Measurements from ENCODE around the gene FCGR3B.
"Not testable (repeated sequence)": the region's sequence is repeated elsewhere in the genome, so short reads cannot be mapped to it uniquely, and the experiment has no call there.

The FCGR3B gene

DNA sequence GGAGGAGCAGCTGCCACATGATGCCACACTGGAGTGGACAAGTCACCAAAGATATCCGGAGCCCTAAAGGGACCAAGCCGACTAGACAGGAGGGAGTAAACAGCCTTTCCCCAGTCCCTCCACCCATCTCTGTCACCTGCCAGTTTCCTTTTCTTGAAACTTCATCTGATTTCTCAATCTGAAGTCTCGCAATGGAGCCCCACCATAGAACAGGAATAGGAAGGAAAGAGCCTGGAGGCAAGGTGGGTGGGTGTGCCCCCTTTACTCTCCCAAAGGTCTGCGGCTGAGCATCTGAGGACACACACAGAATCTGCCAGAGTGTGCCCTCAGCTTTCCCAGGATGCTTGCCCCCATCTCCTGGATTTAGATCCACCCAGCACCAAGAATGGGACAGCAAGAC lies at the start of gene FCGR3B:
Gene FCGR3B (minus strand): TSS at position 101 of the 400 bp plus-strand sequence. CDS start 82 bp downstream, at position 19.
- DNase-seq (ENCODE audit: low read depth in 2 of 2, low spot score in 1 of 2): no peak

DNA sequence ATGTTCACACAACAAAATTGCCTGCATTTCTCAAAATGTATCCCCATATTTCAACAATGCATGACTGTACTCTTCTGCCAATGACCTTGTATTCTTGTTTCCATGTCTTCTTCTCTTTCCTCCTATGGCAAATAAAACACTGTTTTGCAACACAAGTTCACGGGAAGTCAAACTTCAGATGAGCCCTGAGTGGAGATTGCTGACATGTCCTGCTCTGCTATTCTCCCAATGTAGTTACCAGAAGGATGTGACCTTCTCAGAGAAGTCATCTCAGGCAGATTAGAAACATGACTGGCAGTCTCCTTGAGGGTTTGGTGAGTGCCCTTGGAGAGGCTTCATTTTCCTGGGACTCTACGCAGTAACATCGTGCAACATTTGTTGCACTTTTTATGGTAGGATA lies 47.5 kb upstream of the FCGR3B start:
- DNase-seq (ENCODE audit: low read depth in 2 of 2, low spot score in 1 of 2): no peak

DNA sequence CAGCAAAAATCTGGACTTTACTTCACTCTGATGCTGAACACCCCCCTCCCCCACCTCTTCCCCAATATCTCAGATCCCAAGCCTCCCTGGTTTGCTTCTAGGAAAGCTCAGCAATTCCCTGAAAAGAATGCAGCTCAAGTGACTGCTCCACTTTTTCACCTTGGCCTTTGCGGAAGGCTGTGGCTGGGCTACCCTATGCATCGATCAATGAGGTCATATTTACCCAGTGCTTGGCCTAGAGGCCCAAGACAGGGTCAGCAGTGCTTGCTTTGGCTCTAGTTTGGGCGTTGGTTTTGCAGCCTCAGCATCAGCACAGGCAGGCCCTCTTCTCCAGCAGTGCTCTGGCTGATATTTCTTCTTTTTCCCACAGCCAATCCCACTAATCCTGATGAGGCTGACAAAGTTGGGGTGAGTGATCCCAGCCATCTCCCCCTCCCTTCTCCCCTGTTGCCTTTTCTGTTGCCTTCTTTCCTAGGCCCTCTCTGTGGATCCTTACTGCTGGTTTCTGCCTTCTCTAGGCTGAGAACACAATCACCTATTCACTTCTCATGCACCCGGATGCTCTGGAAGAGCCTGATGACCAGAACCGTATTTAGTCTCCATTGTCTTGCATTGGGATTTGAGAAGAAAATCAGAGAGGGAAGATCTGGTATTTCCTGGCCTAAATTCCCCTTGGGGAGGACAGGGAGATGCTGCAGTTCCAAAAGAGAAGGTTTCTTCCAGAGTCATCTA lies 46.1 kb upstream of the FCGR3B start:
- DNase-seq (ENCODE audit: low read depth in 2 of 2, low spot score in 1 of 2): no peak

DNA sequence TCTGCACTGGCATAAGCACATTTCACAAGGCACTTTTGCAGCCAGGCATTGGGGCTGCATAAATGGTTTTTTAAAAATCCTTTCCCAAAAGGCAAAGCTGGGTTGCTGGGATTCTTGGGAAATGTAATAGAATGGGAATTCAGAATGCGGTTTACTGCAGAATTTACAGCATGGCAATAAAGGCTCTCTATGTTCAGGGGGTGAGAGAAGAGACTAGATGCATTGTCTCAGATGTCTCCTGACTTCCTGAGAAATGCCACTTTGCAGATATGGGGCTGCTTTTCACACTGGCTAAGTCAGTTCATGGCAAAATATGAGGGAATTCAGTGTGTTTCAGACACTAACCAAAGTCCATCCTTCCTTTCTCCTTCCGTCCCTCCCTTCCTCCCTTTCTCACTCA lies 45.5 kb upstream of the FCGR3B start:
- no peak for DNase-seq (ENCODE audit: low read depth in 2 of 2, low spot score in 1 of 2)

DNA sequence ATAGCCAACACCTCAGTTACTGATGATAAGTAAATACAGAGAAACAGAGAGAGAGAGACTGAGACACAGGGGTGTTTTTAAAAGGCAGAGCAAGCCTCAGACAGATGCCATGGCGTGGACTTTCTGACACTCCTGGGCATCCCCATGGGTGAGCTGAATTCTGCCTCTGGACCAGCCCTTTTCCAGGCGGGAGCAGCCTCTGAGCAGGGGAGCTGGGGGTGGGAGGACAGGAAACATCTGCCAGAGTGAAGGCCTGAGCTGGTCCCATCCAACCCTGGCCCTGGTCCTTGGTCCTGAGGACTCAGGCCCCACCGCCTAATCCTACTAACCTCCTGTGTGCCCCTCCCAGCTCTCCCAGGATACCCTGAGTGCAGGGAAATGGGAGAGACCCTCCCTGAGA lies 43.9 kb upstream of the FCGR3B start:
- DNase-seq (ENCODE audit: low read depth in 2 of 2, low spot score in 1 of 2): not testable (repeated sequence)

DNA sequence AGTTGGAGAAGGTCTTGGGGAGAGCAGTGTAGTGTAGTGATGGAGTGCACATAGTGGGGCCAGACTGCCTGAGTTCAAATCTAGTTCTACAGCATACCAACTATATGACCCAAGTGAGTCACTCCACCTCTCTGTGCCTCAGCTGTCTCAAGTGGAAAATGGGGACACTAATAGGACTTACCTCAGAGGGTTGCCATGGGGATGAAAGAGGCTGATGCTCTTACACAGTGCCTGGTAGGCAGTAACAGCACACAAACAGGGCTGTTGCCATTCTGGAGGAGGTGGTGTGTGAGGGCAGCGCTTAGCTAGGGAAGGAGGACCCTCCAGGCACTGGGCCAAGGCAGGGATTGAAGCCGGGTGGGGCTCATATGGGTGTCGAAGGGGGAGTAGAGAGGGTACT lies 43.5 kb upstream of the FCGR3B start:
- not testable (repeated sequence) for DNase-seq (ENCODE audit: low read depth in 2 of 2, low spot score in 1 of 2)

DNA sequence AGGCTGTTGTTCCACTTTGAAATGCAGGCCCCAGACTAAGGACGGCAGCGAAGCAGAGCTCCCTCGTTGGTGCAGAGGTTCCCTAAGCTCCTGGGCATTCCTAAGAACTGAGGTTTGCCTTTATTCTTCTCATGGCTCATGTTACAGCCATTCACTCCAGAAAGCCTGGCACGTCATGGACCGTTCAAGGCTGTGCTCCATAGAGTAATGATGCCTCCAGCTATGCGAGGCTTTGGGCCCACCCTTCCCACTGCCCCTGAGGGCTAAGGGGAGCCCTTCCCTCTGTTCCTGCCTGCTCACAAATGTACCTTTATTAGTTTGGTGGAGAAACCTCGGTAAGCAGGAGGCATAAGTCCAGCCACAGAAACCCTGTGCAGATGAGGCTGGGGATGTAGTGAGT lies 42.5 kb upstream of the FCGR3B start:
- DNase-seq (ENCODE audit: low read depth in 2 of 2, low spot score in 1 of 2): not testable (repeated sequence)

DNA sequence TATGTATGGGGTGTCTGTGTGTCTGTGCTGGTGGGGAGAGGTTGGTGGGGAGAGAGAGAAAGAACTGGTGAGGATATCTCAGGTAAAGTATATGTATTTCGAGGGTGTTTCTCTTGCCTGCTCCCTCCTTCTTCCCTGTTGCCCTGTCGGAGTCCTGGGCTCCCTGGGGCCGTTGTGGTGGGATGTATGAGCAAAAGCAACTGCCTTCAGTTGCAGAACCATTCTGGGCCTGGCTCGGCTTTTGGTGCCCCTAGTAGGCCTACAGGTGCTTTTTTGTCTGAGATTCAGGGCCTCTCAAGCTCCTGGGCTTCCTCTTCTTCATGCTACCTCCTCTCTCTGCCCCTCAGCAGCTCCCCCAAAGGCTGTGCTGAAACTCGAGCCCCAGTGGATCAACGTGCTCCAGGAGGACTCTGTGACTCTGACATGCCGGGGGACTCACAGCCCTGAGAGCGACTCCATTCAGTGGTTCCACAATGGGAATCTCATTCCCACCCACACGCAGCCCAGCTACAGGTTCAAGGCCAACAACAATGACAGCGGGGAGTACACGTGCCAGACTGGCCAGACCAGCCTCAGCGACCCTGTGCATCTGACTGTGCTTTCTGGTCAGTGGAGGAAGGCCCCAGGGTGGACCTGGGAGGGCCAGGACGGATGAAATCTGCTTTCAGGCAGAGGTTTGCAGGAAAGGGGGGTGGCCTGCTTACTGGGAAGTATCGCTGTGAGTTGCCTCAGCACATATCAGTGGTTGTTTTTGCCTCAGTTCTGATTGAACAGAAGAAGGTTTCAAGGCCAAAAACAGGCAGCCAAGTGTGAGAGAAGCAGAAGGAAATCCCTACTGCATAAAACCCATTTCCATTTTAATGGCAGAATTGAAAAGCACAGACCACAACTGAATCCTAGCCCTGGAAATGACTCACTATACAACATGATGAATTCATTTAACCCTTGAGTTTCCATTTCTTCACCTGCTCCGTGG lies 40.4 kb upstream of the FCGR3B start:
- DNase-seq (ENCODE audit: low read depth in 2 of 2, low spot score in 1 of 2): not testable (repeated sequence)

DNA sequence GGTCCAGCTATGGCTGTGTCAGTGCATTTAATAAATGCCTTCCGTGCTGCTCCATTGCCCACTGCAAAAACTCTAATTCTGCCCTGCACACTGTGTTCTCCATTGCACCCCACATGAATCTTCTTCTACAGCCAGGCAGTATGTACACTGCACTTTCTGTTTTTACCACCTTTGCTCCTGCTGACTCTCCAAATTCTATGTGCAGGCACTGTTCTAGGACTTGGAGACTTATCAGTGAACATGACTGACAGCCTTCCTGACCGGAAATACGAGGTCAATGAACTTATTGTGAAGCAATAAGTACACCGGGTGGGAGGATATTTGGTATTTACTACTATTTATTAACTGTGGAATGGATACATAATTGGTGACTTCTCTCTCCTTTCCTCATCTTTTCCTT lies 33.7 kb upstream of the FCGR3B start:
- not testable (repeated sequence) for DNase-seq (ENCODE audit: low read depth in 2 of 2, low spot score in 1 of 2)

DNA sequence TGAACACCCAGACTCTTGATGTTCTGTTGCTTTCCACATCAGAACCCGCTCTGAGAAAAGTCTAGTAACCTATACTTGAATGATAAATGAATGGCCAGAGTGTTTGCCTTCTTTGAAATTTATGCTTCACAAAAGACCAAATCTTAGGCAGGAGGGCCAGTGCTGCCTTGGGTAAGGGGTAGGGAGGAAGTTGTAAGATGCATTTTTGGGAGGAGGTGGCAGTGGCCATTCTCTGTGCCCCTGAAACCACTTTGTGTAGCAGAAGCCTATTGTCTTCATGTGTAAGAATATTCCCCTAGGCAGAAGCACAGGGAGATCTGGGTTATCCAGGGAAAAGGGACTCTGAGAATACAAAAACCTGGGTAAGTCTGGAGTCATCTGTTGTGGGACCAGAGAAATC lies 32.6 kb upstream of the FCGR3B start:
- not testable (repeated sequence) for DNase-seq (ENCODE audit: low read depth in 2 of 2, low spot score in 1 of 2)

DNA sequence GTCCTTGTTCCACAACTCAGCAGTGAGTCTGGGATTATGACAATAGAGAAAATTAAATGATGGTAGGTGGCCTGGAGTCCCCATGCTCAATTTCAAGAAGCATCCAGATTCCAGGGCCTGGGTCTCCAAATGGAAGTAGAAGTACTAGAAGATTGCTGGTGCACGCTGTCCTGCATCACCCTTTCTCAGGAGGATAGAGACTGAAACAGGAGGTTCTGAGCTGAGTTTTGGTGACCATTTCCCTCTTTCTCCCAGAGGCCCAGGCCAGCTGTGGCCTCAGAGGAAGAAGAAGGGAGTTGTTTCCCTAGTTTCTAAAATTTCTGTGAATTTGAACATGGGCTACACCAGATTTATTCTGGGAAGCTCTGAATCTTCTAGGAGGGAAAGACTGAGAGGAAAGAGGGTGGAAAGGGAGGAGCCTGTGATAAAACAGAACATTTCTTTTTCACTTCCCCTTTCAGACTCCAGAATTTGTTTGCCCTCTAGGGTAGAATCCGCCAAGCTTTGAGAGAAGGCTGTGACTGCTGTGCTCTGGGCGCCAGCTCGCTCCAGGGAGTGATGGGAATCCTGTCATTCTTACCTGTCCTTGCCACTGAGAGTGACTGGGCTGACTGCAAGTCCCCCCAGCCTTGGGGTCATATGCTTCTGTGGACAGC lies 31.8 kb upstream of the FCGR3B start, which contains the start of gene FCGR2B:
Gene FCGR2B (plus strand): TSS at position 460 of the 656 bp plus-strand sequence. CDS start 99 bp downstream, at position 559.
- DNase-seq (ENCODE audit: low read depth in 2 of 2, low spot score in 1 of 2): not testable (repeated sequence)

DNA sequence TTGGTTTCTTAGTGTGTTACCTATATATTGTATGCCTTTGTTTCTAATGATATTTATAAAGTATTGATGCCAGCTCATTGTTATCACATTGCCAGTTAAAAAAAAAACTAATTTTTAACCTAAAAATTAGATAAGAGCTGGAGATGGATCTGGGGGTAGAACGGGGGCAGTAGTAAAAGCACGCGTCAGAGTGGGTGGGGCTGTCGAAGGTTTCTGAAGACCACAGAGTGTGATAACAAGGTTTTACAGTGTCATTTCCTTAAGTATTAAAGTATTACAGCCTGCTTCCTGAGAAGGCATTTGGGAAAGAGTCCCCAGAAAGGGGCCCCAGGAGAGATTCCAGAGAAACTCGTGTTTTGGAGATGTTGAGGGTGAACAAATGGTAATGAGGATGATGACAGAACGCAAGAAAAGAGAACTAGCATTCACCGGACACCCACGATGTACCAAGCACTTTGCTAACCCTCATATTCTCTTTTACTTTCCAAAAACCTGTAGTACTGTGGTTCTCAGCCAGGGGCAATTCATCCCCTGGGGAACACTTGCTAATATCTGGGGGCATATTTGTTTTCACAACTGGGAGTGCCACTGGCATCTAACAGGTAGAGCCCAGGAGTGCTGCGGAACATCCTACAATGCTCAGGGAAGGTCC lies 30.8 kb upstream of the FCGR3B start:
- DNase-seq (ENCODE audit: low read depth in 2 of 2, low spot score in 1 of 2): not testable (repeated sequence)

DNA sequence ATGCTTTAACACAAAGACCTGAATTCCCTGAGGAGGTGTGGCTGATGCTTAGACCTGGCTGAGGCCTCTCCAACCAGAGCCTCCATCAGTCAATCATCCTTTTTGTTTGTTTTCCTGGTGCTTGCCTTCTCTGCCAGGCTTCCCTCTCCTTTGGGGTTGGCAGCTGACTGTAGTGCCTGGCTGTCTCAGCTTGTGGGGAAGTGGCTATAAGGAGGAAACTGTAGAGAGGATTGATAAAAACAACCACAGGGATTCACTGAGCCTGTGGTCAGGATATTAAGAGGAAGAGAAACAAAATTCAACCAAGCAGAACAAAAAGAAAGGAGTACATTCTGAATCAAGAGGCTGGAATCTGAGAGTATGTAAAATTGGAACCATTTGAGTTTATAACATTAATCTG lies 27.5 kb upstream of the FCGR3B start:
- not testable (repeated sequence) for DNase-seq (ENCODE audit: low read depth in 2 of 2, low spot score in 1 of 2)

DNA sequence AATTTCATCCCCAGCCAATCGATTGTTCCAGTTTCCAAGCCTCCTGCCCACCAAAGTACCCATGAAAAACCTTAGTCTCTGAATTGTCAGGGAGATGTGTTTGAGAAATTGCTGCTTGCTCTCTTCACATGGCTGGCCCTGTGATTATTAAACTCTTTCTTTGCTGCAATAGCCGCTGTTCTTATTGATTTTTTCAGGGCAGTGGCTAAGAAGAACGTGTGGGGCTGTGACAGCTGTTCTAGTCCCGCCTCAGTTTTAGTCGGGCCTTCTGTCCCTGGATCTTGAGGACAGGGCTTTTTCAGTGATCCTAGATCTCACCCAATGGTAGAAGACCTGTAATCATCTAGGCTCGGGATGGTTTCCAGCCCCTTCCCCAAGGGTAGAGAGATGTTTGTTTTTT lies 23.0 kb upstream of the FCGR3B start:
- DNase-seq (ENCODE audit: low read depth in 2 of 2, low spot score in 1 of 2): not testable (repeated sequence)

DNA sequence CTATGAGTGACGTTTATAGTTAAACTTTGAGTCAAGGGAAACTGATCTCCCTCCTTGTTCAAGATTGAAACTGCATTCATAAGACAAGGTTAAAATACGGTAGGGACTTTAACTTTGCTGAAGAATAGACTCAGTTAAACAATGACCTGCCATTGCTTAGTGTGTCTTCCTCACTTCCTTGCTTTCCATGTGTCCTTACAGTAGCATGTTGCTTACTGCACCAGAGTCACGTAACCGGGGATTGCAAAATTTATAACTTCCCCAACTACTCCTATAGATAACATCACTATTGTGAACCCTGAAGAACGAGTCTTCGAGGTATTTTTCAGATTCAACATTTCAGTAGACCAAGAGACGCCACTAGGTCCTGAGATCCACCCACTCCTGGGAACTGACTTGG lies 22.6 kb upstream of the FCGR3B start:
- DNase-seq (ENCODE audit: low read depth in 2 of 2, low spot score in 1 of 2): not testable (repeated sequence)

DNA sequence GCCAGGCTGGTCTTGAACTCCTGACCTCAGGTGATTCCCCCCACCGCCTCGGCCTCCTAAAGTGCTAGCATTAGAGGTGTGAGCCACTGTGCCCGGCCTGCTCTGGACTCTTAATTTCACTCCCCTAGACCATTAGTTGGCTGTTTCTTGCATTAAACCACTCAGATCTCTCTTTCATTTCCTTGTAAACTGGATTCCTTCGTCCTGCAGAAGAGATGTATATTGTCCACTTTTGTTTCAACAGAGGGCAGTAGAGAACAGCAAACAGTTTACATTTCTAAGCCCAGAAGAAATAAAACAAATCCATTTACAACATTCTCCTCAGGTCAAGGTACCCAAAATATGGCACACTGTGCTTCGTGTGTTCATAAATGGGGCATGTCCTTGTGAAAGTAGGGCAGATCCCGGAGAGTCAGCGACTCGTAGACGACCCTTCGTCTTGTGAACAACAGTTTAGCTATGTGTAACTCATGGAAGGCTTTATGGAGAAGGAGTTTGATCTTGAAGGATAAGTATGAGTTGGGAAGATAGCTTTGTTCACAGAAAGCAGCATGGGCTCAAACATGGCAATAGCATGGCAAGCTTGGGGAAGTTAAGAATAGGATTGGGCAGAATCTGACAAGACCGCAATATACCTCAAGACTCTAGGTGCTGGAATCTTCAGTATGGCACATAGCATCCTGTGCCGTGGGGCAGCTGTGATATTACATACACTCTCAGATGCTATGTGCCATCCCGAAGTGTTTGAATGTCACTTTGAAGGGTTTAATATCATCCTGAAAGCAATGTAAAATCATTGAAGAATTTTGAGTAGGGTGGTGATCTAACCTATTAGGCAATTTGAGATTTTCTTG lies 16.8 kb upstream of the FCGR3B start:
- not testable (repeated sequence) for DNase-seq (ENCODE audit: low read depth in 2 of 2, low spot score in 1 of 2)

DNA sequence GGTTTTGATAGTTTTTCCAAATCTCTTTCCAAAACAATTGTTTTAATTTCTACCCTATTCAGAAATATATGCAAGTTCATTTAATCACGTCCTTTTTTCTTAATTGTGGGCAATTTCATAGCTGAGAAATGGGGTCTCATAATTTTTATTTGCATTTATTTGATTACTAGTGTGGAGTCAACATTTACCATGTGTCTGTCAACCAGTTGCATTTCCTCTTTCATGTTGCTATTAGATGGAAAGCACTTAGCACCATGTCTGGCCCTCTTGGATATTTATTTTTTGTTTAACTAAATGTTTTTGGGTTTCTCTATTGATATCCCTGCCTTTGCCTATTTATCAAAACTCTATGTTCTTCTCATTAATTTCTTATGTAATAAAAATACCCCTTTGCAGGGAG lies 13.9 kb upstream of the FCGR3B start:
- not testable (repeated sequence) for DNase-seq (ENCODE audit: low read depth in 2 of 2, low spot score in 1 of 2)

DNA sequence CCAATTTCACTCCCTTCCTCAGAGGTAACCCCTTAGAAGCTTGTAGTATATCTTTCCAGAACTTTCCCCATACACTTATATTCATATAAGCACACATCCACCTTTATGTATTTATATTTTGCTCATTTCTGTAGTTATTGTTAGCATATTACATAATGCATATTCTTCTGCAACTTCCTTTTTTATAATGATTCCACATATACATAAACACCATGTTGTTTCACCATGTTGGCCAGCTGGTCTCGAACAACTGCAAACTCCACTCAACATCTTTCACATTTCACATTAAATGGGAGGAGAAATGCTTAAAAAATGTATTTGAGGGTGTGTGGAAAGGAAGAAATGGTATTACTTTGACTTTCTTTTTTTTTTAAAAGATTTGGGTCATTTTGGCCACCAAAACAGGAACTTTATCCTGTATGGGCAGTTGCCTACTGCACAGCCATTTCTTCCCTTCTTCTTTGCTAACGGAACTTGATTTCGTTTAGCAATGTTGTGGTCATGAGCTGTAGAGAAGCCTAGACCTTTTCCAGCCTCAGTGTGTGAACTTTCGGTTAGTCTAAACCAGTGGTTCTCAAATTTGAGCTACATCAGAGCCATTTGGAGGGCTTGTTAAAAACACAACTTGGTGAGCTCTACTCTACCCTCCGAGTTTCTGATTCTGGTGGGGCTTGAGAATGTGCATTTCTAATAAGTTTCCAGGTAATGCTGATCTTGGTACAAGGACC lies 12.7 kb upstream of the FCGR3B start:
- DNase-seq (ENCODE audit: low read depth in 2 of 2, low spot score in 1 of 2): not testable (repeated sequence)

DNA sequence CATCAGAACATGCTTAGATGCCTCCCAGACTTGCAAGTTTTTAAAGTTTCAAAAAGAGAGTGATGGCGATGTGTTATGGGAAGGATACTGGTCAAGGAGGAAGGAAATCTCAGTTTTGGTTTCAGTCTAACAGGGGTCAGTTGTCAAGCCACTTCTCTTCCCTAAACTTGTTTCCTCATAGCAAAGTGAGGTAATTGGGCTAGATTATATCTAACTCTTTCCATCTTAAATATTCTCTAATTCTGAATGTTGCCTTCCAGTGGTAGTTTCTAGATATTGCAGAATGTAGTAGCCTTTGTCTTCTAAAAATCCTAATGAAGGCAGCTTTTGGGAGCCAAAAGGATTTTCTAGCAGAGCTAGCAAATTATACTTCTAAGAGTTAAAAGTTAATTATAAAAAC lies 11.7 kb upstream of the FCGR3B start:
- DNase-seq (ENCODE audit: low read depth in 2 of 2, low spot score in 1 of 2): not testable (repeated sequence)

Data from stimulated activated CD8-positive, alpha-beta memory T cell treated with anti-CD3 and anti-CD28 coated beads, Interleukin-4, amount 100 ng/mL, for 1 hour (primary cell).